Measurements from ENCODE around the gene SNCA.

SNCA gene

GRCh38 chr4:89715631-89716030 lies 121.3 kb downstream of the SNCA start:
- no peak for TF ChIP-seq NFIC (IDR thresholded peaks at IDR 0.05)
- TF ChIP-seq ZBTB7A (IDR thresholded peaks at IDR 0.05; ENCODE audit: low read depth): no peak
- TF ChIP-seq, protein P1, sequence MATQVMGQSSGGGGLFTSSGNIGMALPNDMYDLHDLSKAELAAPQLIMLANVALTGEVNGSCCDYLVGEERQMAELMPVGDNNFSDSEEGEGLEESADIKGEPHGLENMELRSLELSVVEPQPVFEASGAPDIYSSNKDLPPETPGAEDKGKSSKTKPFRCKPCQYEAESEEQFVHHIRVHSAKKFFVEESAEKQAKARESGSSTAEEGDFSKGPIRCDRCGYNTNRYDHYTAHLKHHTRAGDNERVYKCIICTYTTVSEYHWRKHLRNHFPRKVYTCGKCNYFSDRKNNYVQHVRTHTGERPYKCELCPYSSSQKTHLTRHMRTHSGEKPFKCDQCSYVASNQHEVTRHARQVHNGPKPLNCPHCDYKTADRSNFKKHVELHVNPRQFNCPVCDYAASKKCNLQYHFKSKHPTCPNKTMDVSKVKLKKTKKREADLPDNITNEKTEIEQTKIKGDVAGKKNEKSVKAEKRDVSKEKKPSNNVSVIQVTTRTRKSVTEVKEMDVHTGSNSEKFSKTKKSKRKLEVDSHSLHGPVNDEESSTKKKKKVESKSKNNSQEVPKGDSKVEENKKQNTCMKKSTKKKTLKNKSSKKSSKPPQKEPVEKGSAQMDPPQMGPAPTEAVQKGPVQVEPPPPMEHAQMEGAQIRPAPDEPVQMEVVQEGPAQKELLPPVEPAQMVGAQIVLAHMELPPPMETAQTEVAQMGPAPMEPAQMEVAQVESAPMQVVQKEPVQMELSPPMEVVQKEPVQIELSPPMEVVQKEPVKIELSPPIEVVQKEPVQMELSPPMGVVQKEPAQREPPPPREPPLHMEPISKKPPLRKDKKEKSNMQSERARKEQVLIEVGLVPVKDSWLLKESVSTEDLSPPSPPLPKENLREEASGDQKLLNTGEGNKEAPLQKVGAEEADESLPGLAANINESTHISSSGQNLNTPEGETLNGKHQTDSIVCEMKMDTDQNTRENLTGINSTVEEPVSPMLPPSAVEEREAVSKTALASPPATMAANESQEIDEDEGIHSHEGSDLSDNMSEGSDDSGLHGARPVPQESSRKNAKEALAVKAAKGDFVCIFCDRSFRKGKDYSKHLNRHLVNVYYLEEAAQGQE (IDR thresholded peaks at IDR 0.05; ENCODE audit: low read depth): no peak
- TF ChIP-seq TCF12 (IDR thresholded peaks at IDR 0.05; ENCODE audit: low read depth): no peak
- no peak for TF ChIP-seq YY1 (IDR thresholded peaks at IDR 0.05; ENCODE audit: low read depth)
- TF ChIP-seq CEBPB (IDR thresholded peaks at IDR 0.05): no peak
- no peak for TF ChIP-seq RAD21 (IDR thresholded peaks at IDR 0.05; ENCODE audit: low read depth)
- TF ChIP-seq TAF1 (IDR thresholded peaks at IDR 0.05; ENCODE audit: low read depth): no peak
- no peak for TF ChIP-seq CREB1 (IDR thresholded peaks at IDR 0.05; ENCODE audit: low read depth)
- no peak for TF ChIP-seq EP300 (IDR thresholded peaks at IDR 0.05; ENCODE audit: borderline replicate concordance)
- TF ChIP-seq EGR1 (IDR thresholded peaks at IDR 0.05): no peak
- TF ChIP-seq USF1 (IDR thresholded peaks at IDR 0.05): no peak
- TF ChIP-seq, protein P2, sequence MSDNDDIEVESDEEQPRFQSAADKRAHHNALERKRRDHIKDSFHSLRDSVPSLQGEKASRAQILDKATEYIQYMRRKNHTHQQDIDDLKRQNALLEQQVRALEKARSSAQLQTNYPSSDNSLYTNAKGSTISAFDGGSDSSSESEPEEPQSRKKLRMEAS (IDR thresholded peaks at IDR 0.05): no peak
- TF ChIP-seq TEAD4 (IDR thresholded peaks at IDR 0.05): no peak
- no peak for TF ChIP-seq FOXM1 (IDR thresholded peaks at IDR 0.05; ENCODE audit: borderline replicate concordance, low read depth)

DNA sequence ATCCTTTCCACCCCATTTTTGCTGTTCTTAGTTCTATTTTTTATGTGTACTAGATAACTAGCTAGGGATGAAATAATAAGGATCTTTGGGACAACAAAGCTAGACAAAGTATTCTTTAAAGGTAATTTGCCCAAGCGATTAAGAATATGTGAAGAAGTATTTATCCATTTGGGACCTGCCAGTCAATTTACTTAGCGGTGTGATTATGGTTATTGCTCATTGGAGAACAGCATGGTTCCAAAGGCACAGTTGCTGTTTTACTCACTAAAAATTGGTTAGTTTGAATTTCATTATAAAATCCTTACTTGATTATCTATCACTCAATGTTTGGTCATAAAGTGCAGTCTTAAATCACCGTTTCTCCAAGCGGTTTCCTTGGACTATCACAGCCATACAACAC lies 124.1 kb downstream of the SNCA start:
- TF ChIP-seq TAF1 (IDR thresholded peaks at IDR 0.05; ENCODE audit: low read depth): no peak
- no peak for TF ChIP-seq CREB1 (IDR thresholded peaks at IDR 0.05; ENCODE audit: low read depth)
- TF ChIP-seq USF1 (IDR thresholded peaks at IDR 0.05): no peak
- TF ChIP-seq NFIC (IDR thresholded peaks at IDR 0.05): no peak
- TF ChIP-seq, protein P2 (IDR thresholded peaks at IDR 0.05): no peak
- no peak for TF ChIP-seq FOXM1 (IDR thresholded peaks at IDR 0.05; ENCODE audit: borderline replicate concordance, low read depth)
- TF ChIP-seq ZBTB7A (IDR thresholded peaks at IDR 0.05; ENCODE audit: low read depth): no peak
- no peak for TF ChIP-seq EP300 (IDR thresholded peaks at IDR 0.05; ENCODE audit: borderline replicate concordance)
- no peak for TF ChIP-seq EGR1 (IDR thresholded peaks at IDR 0.05)
- TF ChIP-seq RAD21 (IDR thresholded peaks at IDR 0.05; ENCODE audit: low read depth): no peak
- no peak for TF ChIP-seq TEAD4 (IDR thresholded peaks at IDR 0.05)
- TF ChIP-seq TCF12 (IDR thresholded peaks at IDR 0.05; ENCODE audit: low read depth): no peak
- TF ChIP-seq CEBPB (IDR thresholded peaks at IDR 0.05): no peak
- TF ChIP-seq, protein P1 (IDR thresholded peaks at IDR 0.05; ENCODE audit: low read depth): no peak

- no peak for TF ChIP-seq EP300 (IDR thresholded peaks at IDR 0.05; ENCODE audit: borderline replicate concordance)
- TF ChIP-seq YY1 (IDR thresholded peaks at IDR 0.05; ENCODE audit: low read depth): no peak
- TF ChIP-seq CREB1 (IDR thresholded peaks at IDR 0.05; ENCODE audit: low read depth): no peak
- TF ChIP-seq NFIC (IDR thresholded peaks at IDR 0.05): no peak
- TF ChIP-seq, protein P2 (IDR thresholded peaks at IDR 0.05): no peak
- no peak for TF ChIP-seq USF1 (IDR thresholded peaks at IDR 0.05)
- no peak for TF ChIP-seq TAF1 (IDR thresholded peaks at IDR 0.05; ENCODE audit: low read depth)
- TF ChIP-seq, protein P1 (IDR thresholded peaks at IDR 0.05; ENCODE audit: low read depth): no peak
- no peak for TF ChIP-seq ZBTB7A (IDR thresholded peaks at IDR 0.05; ENCODE audit: low read depth)
Observed at GRCh38 chr4:89712141-89712540, 124.8 kb downstream of the SNCA start.

DNA sequence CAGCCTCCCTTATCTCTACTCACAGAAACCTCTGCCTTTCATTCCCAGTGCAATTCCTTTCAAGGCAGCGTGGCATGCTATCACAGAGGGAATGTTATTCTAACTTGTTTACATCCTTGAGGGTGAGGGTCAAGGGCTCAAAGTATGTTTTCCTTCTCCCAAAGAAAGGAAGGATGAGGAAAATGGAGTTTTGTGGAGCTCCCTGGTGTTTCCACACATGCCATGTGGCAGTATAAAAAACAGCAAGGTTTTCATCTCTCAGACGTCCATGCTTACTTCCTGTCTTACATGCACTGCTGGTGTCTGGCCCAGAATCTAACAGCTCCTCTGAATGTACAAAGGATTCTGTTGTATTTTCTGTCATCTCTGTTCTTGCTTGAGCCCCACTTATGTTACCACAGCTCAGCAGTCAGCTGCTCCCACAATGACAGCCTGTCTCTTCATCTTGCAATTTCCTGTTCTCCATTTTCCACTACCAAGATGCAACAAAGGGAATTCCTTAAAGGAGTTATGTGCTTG lies 128.0 kb downstream of the SNCA start:
- TF ChIP-seq EGR1 (IDR thresholded peaks at IDR 0.05): no peak
- TF ChIP-seq NFIC (IDR thresholded peaks at IDR 0.05): no peak
- no peak for TF ChIP-seq CREB1 (IDR thresholded peaks at IDR 0.05; ENCODE audit: low read depth)
- TF ChIP-seq, protein P1 (IDR thresholded peaks at IDR 0.05; ENCODE audit: low read depth): no peak
- TF ChIP-seq TAF1 (IDR thresholded peaks at IDR 0.05; ENCODE audit: low read depth): no peak
- no peak for TF ChIP-seq TCF12 (IDR thresholded peaks at IDR 0.05; ENCODE audit: low read depth)
- no peak for TF ChIP-seq YY1 (IDR thresholded peaks at IDR 0.05; ENCODE audit: low read depth)
